HG03520 (cell line): ENCODE data around the gene TRIM31.

Source experiments
- ATAC-seq: cut with Tn5 transposase; IDR thresholded peaks from one replicate; pipeline ENCODE4 v1.9.1; 2021; ENCODE audit warnings: mild to moderate bottlenecking, moderate library complexity; ENCODE audit not compliant: unreplicated experiment

The TRIM31 gene

DNA sequence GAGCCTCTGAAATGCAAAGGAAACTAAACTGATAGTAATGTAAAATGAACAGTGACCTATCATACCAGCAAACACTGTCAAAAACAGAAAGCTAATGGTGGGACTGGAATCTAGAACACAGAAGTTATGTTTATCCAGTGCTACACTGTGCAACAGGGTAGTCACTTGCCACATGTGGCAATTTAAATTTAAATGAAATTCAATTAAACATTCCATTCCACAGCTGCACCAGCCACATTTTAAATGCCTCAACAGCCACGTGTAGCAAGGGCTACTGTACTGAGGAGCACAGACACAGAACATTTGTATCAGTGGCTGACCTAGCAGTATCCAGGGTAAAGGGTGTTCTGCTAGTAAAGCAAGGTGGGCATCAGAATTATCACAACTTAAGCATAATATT is 57.4 kb downstream of the TRIM31 start:
- ATAC-seq: no peak

DNA sequence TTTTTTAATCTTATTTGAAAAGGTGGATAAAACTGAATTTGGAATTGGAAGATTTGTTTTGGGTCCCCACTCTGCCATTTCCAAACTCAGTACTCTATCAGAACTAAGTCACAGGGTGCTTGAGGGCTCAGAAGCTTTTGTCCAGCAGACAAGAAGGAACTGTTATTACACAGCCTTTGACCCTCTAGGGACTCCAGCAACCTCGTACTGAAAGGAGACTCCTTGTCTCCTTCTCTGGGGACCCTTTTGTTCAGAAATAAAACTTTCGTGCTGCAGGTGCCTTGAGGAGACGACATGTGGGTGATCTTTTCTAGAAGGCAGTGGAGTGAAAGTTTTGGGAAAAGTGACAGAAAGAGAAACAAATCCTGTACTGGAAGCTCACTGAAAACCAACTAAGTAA is 59.2 kb downstream of the TRIM31 start:
- ATAC-seq: no peak
